HPDE6-E6E7 (cell line): Measurements from ENCODE around the gene PRKG1.
"Not testable (repeated sequence)": the region's sequence is repeated elsewhere in the genome, so short reads cannot be mapped to it uniquely, and the experiment has no call there.

Source experiments
- DNase-seq: peaks from one replicate; pipeline ENCODE4 v3.0.0; 2011; ENCODE audit warnings: missing footprints; ENCODE audit errors: extremely low spot score

PRKG1 gene

DNA sequence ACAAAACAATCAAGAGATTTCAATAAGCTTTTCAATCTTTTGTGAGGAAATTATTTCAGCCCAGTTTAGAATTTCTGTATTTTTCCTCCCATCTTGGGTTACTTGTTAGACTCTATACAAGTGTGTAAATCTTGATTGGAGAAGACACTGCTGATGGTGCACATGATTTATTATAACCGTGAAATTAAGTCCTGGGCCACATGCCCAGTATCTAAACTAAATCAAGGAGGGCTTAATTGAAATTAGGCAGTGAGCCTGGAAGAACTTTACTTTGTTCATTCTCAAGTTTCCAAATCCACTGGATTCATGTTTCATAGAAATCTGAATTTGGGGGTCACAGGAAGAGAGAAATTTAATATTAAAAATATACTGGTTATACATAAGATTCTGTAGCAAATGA lies 580.6 kb downstream of the PRKG1 start:
- DNase-seq, result no peak

DNA sequence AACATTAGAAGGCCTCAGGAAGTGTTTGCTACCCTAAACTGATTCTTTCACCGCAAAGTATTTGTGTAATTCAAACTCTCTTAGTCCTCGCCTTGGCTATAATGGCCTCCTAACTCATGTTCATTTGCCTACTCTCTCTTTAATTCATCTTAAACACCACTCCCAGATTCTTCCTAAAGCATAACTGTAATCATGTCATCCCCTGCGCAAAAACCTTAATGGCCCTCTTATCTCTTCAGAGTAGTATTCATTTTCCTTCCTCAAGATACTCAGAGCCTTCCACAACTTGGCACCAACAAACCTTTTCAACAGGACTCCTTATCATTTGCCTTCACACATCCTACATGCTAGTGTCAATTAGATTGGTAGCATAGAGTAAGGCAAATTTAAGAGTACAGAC lies 582.2 kb downstream of the PRKG1 start:
- no peak for DNase-seq

DNA sequence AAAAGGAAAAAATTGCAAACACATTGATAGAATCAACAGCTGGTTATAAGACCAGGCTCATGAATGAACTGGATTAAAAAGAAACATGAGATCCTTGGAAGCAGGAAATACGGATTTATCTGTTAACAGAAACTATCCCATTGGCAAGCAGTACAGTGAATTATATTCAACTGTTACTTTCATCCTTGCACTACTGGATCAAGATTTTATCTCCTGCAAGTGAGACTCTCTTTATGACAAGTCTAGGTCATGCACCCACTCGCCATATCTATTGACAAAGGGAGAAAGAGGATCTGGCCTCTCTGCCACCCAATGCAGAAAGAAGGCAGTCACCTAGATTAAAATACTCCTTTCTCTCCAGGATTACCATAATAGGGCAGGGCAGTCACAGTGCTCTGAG lies 583.7 kb downstream of the PRKG1 start:
- DNase-seq, result no peak

DNA sequence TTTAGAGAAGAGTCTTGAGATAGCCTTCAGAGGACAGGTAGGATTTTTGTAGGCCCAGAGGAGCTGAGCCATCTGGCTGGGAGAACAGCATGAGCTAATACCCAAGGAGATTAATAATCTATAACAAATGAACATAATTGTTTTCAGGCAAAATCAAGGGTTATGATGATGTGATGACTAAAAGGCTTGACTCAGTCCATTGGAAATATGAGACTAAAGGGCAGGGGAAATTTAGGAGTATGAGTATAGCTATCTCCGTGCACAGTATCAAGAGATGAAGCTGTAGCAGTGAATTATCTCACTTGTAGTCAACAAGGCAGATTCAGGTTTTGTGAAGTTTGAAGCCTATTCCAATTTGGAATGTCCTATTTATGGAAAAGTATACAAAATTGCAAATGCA lies 585.1 kb downstream of the PRKG1 start:
- no peak for DNase-seq

DNA sequence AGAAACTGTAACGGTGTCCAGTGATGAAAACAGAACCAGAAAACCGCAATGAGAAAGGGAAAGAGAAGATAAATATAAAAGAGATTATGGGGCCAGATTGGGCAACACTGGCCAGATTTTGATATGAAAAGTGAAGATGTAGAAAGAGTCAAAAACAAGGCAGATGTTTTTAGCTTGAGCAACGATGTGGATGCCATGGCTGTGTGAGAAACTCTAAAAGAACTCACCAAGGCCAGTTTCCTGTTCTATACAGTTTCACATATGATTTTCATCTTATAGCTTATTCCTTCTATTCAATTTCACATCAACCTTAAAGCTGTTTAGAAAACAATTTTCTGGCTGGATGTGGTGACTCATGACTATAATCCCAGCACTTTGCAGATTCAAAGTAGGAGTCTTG lies 588.8 kb downstream of the PRKG1 start:
- DNase-seq, result no peak

DNA sequence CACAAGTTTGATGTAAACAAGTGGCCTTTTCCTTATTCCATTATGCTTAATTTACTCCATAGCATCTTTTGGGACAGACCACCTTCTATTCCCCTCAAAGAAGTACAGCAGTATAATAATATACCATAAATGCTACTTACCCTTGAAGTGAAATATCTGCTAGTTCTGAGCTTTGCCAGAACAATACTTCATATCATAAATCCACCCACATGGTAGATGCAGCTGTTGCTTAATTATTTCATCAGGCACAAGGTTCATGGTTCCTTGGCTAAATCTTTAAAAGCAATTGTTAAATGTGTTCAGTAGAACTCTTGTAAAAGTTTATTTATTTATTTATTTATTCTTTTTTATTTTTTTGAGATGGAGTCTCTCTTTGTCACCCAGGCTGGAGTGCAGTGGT lies 592.2 kb downstream of the PRKG1 start:
- no peak for DNase-seq

DNA sequence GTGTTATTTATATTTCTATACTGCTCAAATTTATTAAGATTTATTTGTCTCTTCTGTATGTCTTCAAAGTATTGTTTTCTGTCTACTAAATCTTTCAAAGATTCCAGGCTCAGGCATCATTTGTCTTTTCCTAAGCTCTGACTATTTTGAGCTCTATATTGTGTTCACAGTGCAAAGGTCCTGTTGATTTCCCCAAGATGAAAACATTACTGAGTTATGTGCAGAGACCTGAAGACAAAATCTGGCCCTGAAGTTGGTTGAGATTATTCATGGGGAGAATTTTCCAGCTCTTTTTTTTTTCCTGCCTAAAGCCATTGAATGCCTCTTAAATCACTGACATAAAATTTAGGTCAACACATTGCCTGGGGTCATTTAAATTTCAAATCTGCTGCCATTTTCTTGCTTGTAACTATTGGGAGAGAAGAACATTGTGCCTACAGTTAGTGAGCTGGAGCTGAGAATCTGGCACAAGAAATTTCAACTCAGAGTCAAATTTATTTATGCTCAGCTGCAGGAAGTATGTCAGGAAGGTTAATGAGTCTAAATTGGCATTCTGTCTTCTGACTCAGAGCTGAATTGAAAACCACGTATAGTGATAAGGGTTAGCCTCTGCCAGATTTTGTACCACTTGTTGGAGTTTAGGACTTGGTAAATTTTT lies 593.5 kb downstream of the PRKG1 start:
- DNase-seq, result no peak

DNA sequence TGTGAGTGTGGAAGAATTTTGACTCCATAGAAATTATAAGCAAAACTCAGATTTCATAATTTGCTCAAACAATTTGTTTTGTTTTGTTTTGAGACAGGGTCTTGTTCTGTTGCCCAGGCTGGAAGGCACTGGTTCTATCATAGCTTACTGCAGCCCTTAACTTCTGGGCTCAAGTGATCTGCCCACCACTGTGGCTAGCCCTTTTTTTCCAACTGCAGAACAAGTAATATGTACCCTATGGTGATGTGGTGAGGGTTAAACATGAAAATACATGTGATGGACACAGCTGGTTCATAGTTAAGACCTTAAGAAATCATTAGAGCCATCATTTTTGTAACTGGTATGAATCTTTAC lies 594.0 kb downstream of the PRKG1 start:
- DNase-seq, result no peak

DNA sequence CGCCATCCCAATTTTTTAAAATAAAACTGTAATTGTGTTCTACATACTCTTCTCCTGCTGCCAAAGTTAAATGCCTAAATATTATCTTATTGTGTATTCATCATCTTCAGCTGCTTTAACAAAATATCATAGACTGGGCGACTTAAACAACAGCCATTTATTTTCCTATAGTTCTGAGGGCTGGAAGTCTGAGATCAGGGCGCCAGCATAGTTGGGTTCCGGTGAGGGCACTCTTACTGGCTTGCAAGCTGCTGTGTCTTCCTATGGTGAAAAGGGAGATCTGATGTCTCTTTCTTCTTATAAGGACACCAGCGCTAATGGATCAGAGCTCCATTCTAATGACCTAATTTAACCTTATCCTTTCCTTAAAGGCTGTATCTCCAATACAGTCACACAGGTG lies 594.8 kb downstream of the PRKG1 start:
- DNase-seq, result no peak

DNA sequence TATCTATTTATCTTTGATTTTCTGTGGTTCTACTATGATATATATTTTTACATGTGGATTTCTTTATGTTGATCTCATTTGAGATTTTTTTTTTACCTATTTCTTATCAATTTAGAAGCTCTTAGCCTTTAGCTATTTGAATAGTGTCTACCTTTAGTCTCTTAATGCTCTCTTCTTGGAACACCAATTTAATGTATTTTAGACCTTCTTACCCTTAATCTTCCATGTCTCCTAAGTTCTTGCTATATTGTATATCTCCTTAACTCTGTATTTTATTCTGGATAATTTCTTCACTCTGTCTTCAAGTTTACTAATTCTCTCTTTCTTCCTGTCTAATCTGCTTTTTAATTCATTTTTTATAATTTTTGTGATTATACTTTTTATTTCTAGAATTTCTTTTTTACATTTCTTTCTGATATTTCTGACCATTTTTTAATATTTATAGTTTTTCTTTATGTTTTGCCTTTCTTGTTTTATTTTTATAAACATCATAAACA lies 597.8 kb downstream of the PRKG1 start:
- no peak for DNase-seq

DNA sequence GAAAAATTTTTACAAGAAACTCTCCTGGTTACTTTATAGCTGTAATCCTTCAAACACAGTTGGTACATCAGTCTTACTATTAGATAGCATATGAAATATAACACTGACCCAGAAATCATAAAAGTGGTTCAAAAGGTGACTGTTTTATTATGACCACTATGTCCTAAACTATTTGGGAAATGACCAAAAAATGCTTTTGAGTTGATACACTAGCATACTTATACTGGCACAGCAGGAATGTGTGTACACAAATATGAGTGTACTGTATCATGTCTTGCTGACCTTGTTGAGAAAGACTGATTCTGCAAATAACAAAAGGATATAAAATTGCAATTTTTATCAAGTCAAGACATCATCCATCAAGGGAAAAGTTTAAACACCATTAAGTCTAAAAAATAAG lies 600.8 kb downstream of the PRKG1 start:
- DNase-seq, result no peak

DNA sequence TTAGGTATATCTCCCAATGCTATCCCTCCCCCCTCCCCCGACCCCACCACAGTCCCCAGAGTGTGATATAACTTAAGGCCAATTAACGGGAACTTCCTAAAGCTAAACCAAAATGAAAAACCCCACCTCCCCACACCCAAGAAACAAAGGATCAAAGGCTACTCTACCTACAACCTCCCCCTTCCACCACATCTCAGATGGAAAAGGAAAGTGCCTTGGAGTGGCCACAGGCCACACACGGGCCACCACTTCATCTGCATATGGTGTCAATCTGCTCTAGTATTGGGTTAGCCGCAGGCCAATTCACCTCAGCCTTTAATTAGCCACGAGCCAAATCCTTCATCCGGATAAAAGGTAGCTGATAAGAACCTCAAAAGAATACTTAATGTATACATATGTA lies 605.6 kb downstream of the PRKG1 start:
- DNase-seq, result no peak

DNA sequence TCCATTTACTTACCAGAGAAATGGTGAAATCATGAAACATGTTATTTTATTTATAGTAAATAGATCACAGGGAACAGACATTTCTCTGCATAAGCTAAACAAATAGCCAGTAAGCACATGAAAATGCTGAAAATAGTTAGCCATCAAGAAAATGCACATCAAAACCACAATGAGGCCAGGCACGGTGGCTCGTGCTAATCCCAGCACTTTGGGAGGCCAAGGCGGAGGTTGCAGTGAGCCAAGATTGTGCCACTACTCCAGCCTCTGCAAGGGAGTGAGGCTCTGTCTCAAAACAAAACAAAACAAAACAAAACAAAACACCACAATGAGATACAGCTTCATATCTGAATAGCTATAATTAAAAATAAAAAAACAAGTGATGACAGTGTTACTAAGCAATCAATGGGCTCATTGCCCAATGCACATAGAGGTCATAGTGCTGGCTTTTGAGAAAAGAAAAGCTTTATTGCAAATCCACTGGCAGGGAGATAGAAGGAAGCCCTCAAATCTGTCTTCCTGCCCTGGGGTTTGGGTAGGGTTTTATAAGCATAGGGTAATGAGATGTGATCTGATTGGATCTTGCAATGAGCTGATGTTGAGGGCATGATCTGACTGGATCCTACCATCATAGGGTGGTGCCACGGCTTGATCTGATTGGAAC lies 608.9 kb downstream of the PRKG1 start:
- no peak for DNase-seq

DNA sequence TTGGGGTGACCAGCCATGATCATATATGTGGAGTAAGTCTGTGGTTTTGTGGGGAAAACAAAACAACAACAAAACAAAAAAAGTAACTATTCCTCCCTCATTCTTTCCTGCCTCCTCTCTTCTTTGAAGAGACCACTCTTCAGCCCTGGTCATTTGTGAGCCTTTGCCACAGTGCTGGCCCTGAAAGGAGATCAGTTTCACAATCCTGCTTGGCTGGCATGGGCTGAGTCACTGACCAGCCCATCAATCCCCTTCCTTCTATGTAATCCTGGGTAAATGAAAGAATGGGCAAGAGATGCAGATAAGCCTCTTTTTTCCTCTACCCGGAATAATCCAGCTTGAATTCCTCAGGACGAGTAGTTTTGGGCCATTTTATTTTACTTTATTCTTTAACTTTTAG lies 611.5 kb downstream of the PRKG1 start:
- DNase-seq, result no peak

DNA sequence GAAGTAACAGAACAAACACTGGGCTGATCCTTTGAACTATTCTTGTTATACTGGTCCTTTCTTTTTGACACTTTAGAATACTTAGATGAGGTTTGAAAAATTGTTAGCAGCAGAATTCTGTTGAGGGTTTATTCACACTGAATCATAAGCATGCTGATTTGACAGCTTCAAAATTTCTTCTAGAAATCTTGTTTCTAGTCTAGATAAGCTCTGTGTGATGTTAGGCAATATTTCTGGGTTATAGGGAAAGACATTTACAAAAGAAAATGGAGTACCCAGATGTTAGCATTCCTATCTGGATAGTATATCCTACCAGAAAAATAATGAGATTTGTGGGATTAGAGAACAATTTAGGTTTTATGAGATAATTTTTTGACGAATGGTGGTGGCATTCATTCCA lies 613.0 kb downstream of the PRKG1 start:
- DNase-seq, result no peak

DNA sequence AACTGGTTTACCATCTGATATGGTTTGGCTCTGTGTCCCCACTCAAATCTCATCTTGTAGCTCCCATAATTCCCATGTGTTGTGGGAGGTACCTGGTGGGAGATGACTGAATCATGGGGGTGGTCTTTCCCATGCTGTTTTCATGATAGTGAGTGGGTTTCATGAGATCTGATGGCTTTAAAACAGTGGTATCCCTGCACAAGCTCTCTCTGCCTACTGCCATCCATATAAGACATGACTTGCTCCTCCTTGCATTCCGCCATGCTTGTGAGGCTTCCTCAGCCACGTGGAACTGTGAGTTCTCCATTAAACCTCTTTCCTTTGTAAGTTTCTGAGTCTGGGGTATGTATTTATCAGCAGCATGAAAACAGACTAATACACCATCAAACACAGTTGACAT lies 614.5 kb downstream of the PRKG1 start:
- not testable (repeated sequence) for DNase-seq

DNA sequence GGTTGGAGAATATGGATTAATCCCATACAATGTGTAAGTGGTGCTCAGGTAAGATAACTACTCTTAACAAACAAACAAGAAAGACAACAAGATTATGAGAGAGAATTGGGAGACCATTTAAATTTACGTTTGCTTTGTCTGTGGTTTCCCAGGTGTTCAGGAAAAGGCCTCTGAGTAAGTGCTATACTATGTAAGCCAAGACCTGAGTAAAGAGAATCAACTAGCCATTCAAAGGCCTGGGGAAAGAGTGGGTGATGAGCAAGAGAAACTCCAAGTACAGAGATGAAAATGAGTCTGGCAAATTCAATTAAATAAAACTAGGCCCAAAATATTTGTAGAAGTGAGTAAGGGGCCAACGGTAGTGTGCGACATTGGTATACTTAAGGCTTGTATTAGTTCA lies 615.2 kb downstream of the PRKG1 start:
- DNase-seq, result no peak

DNA sequence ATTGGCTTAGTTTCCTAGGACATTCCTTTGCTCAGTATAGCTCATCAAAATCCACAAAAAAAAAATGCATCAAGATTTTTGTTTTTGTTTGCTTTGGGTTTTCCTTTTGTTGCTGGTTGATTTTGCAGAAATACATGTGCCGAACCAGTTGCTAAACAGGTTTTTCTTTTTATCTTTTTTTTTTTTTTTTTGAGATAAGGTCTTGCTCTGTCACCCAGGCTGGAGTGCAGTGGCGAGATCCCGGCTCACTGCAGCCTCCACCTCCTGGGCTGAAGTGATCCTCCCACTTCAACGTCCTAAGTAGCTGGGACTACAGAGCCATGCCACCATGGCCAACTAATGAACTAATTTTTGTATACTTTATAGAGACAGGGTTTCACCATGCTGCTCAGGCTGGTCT lies 616.8 kb downstream of the PRKG1 start:
- DNase-seq, result no peak

DNA sequence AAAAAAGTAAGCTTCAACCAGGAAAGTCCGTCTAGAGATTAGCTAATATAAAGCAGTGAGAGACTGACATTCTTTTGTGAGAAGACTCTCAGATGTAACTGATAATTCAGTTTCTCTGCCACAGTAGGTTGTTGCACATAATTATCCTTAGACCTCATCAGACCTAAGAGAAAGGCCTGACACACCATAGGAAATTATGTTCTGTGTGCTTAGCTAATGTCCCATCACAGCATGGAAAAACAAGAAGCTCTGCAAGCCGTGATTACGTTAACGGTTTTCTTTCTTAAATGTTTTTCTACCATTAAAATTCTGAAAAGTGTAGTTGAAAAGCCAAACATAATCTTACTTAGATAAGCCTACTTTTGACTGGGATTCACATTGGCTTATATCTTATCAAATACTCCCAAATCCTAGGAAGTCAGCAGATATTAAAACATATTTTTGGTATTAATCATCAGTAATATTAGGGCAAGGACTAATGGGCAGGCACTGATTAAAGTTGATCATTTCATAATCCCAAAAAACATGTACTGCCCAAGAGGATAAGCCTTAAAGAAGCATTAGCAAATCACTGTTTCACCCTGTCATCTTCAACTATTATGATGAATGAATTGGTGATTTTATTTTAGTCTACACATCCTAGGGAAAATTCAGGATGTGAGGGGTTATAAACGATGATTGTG lies 619.9 kb downstream of the PRKG1 start:
- DNase-seq, result no peak

DNA sequence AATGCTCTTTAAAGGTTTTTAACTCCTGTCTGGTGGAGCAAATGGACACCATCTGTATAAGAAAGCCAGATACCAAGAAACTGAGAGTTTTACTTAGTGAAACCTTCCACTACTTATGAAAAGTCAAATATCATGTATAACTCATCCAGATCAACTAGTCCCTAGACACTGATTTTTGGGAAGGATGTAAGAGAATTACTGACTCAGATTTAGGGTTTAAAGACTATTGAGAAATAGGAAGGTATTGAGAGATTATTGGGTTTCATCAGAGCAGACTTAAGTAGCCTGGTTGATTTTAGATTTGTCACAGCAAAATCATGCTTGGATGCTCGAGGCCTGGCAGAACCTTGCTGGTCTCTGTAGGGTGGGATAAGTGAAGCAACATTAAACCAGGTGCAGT lies 622.0 kb downstream of the PRKG1 start:
- no peak for DNase-seq

DNA sequence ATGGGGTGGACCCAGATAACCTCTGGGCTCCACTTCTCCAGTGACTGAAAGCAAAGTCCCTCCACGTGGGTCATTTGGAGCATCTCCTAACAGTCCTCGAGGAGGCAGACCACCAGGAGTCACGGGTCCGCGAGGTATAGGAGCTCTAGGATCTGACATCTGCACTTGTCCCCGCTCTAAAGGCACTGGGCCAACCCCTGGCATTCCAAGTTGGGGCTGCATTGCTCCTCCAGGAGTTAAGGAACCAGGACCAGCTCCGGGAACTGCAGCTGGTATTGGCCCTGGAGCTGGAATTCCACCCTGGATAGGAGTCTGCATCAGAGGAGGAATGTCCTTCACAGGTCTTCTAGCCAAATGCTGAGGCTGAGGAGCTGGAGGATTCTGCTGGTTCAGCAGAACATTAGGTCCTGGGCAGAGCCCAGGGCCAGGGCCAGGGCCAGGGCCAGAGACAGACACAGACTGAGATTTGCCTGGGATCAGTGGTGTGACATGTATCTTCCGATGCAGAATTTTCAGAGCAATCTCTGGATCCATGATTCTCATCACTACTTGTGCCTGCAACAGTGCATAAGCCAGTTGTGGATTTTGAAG lies 624.3 kb downstream of the PRKG1 start:
- no peak for DNase-seq

DNA sequence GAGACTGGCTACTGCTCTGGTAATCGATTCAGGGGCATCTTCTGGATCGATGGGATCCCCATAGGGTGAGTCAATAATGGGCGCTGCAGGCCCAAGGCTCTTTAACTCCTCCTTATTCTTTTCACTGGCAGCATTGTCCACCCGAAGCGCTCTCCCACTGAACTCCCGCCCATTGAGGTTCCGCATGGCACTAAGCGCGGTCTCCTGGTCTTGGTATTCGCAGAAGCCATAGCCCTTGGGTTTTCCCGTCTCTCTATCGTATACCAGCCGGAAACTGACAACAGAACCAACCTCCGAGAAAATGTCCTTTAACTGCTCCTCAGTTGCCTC lies 624.8 kb downstream of the PRKG1 start:
- DNase-seq, result no peak
